ENCODE data around the gene NMRK1. TPM values are rescaled to one million over a fixed set of nuclear protein-coding genes. Genes with fewer than 3 reads are reported as not detected.

NMRK1 gene
- total and polyA plus RNA-seq, 2 of the 13 experiments (the other 11 are each of a cell fraction or from before 2014, with no cell fraction given) = 9.1 to 12.9 TPM

GRCh38 chr9:75086541-75087288 is 1.2 kb downstream of the NMRK1 start (continued):
- TF ChIP-seq DPF2 (CRISPR knock-in tag; IDR thresholded peaks at IDR 0.05; ENCODE audit: borderline replicate concordance, low read depth) = no peak
- no peak for TF ChIP-seq FOXK2 (IDR thresholded peaks at IDR 0.05)
- TF ChIP-seq HNF1A (IDR thresholded peaks at IDR 0.05; ENCODE audit: low read depth) = no peak
- TF ChIP-seq HNF1A (CRISPR knock-in tag; IDR thresholded peaks at IDR 0.05; ENCODE audit: borderline replicate concordance) = no peak
- TF ChIP-seq GATA4 (IDR thresholded peaks at IDR 0.05; ENCODE audit: borderline replicate concordance, low read depth) = no peak
- no peak for TF ChIP-seq REXO4 (CRISPR knock-in tag; IDR thresholded peaks at IDR 0.05; ENCODE audit: borderline replicate concordance)
- no peak for TF ChIP-seq ZNF607 (CRISPR knock-in tag; IDR thresholded peaks at IDR 0.05; ENCODE audit: borderline replicate concordance)
- no peak for TF ChIP-seq ZNF350 (CRISPR knock-in tag; IDR thresholded peaks at IDR 0.05; ENCODE audit: borderline replicate concordance, low read depth)
- TF ChIP-seq ATF1 (CRISPR knock-in tag; IDR thresholded peaks at IDR 0.05) = no peak
- no peak for TF ChIP-seq HBP1 (CRISPR knock-in tag; IDR thresholded peaks at IDR 0.05; ENCODE audit: low read depth)
- no peak; the same call in 1 of the 2 replicates for TF ChIP-seq MIER3 (CRISPR knock-in tag; IDR thresholded peaks at IDR 0.05; ENCODE audit: borderline replicate concordance)
- no peak for TF ChIP-seq SATB2 (CRISPR knock-in tag; IDR thresholded peaks at IDR 0.05)
- no peak for TF ChIP-seq ARID4A (CRISPR knock-in tag; IDR thresholded peaks at IDR 0.05; ENCODE audit: borderline replicate concordance)
- no peak for TF ChIP-seq CBX2 (IDR thresholded peaks at IDR 0.05; ENCODE audit: low read depth, low read length)
- TF ChIP-seq CBX2 (CRISPR knock-in tag; IDR thresholded peaks at IDR 0.05; ENCODE audit: low read depth) = no peak
- TF ChIP-seq KDM6A (CRISPR knock-in tag; IDR thresholded peaks at IDR 0.05; ENCODE audit: low read depth) = no peak
- no peak; the same call in 1 of the 2 replicates for TF ChIP-seq HOMEZ (CRISPR knock-in tag; IDR thresholded peaks at IDR 0.05; ENCODE audit: low read depth)
- 0 out of 2 replicates have a peak, but pooled peaks have one; percentile 56 for TF ChIP-seq FOXO1 (CRISPR knock-in tag; IDR thresholded peaks at IDR 0.05)
- TF ChIP-seq ZZZ3 (CRISPR knock-in tag; IDR thresholded peaks at IDR 0.05; ENCODE audit: borderline replicate concordance) = no peak

Measured in HepG2 (cell line).